ENCODE measurements around the gene EFR3B.

The EFR3B gene

DNA sequence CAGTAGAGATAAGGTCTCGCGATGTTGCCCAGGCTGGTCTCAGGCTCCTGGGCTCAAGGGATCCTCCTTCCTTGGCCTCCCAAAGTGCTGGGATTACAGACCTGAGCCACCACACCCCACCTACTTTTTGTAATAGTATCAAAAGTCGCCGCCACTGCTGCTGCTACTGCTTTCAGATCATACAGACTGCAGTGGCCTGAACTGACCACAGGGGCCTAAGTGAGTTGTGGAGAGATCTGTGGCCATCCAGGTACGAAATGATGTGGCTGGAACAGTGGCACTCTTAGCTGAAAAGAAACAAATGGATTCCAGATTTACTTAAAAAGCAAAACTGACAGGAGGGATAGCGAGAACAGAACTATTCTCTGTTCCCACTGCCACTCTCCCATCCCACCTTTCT, 159.4 kb downstream of the EFR3B start:
- Histone ChIP-seq H3F3A (ENCODE audit: control insufficient read depth, insufficient read depth) (no peaks in the 10 kb centered on the region; the same call in 1 of the 2 replicates), H3K4me2 (ENCODE audit: low read length) (no peak overlapping the region), H3K4me3 (ENCODE audit: low read length) (no peak overlapping the region), H3K9me2 (replicated peaks; ENCODE audit: control insufficient read depth, low read length) (no peaks in the 10 kb centered on the region), H3K27ac (ENCODE audit: low read depth, low read length) (no peak overlapping the region), H3K79me2 (ENCODE audit: control insufficient read depth, low read length) (no peaks in the 10 kb centered on the region), H3K27me3 (ENCODE audit: control insufficient read depth, low read length) (peaks cover 56% of the 10 kb centered on the region), H3K9me3 (ENCODE audit: control insufficient read depth, insufficient read depth, low read length) (no peaks in the 10 kb centered on the region), H4K20me1 (ENCODE audit: control insufficient read depth, insufficient read depth, low read depth, low read length) (peaks cover 4% of the 10 kb centered on the region; the same call in 1 of the 2 replicates), H3K4me1 (ENCODE audit: control insufficient read depth, low read length) (peaks cover 25% of the 10 kb centered on the region), H3K36me3 (ENCODE audit: control insufficient read depth, low read length) (no peaks in the 10 kb centered on the region)
- TF ChIP-seq EZH2phosphoT487 (IDR thresholded peaks at IDR 0.05; ENCODE audit: borderline replicate concordance, low read length): no peak
- TF ChIP-seq, protein P1, sequence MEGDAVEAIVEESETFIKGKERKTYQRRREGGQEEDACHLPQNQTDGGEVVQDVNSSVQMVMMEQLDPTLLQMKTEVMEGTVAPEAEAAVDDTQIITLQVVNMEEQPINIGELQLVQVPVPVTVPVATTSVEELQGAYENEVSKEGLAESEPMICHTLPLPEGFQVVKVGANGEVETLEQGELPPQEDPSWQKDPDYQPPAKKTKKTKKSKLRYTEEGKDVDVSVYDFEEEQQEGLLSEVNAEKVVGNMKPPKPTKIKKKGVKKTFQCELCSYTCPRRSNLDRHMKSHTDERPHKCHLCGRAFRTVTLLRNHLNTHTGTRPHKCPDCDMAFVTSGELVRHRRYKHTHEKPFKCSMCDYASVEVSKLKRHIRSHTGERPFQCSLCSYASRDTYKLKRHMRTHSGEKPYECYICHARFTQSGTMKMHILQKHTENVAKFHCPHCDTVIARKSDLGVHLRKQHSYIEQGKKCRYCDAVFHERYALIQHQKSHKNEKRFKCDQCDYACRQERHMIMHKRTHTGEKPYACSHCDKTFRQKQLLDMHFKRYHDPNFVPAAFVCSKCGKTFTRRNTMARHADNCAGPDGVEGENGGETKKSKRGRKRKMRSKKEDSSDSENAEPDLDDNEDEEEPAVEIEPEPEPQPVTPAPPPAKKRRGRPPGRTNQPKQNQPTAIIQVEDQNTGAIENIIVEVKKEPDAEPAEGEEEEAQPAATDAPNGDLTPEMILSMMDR (IDR thresholded peaks at IDR 0.05; ENCODE audit: low read depth, low read length, poor library complexity, severe bottlenecking): no peak

- Histone ChIP-seq H3K27ac (ENCODE audit: low read depth, low read length) (no peak overlapping the region), H3K79me2 (ENCODE audit: control insufficient read depth, low read length) (no peaks in the 10 kb centered on the region), H3K4me1 (ENCODE audit: control insufficient read depth, low read length) (peaks cover 21% of the 10 kb centered on the region), H3K27me3 (ENCODE audit: control insufficient read depth, low read length) (peaks cover 56% of the 10 kb centered on the region), H3K4me3 (ENCODE audit: low read length) (no peak overlapping the region), H3F3A (ENCODE audit: control insufficient read depth, insufficient read depth) (no peaks in the 10 kb centered on the region; the same call in 1 of the 2 replicates), H3K9me3 (ENCODE audit: control insufficient read depth, insufficient read depth, low read length) (no peaks in the 10 kb centered on the region), H3K4me2 (ENCODE audit: low read length) (no peak overlapping the region), H3K36me3 (ENCODE audit: control insufficient read depth, low read length) (no peaks in the 10 kb centered on the region), H4K20me1 (ENCODE audit: control insufficient read depth, insufficient read depth, low read depth, low read length) (peaks cover 4% of the 10 kb centered on the region; the same call in 1 of the 2 replicates), H3K9me2 (replicated peaks; ENCODE audit: control insufficient read depth, low read length) (no peaks in the 10 kb centered on the region)
- TF ChIP-seq EZH2phosphoT487 (IDR thresholded peaks at IDR 0.05; ENCODE audit: borderline replicate concordance, low read length): no peak
- TF ChIP-seq, protein P1 (IDR thresholded peaks at IDR 0.05; ENCODE audit: low read depth, low read length, poor library complexity, severe bottlenecking): no peak
Measured at GRCh38 chr2:25201794-25202193, 159.9 kb downstream of the EFR3B start.

DNA sequence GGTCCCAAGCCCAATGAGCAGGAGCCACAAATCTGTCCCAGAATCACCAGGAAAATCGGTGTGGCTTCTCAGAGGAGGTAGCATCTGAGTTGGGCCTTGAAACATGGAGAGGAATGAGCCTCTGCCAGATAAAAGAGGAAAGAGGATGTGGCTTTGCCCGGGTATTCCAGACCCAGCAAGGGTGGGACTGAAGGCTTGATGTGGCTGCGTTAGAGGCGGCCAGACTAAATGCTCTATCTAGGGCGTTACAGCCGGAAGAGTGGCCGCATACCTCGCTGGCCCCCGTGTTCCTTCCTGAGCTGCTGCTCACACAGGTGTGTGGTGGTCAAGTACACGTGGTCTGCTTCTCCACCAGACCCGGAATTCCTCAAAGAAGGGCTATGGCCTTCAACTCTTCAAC, 160.4 kb downstream of the EFR3B start:
- Histone ChIP-seq H3K79me2 (ENCODE audit: control insufficient read depth, low read length) (no peaks in the 10 kb centered on the region), H3K4me3 (ENCODE audit: low read length) (no peak overlapping the region), H3K36me3 (ENCODE audit: control insufficient read depth, low read length) (no peaks in the 10 kb centered on the region), H3K9me3 (ENCODE audit: control insufficient read depth, insufficient read depth, low read length) (no peaks in the 10 kb centered on the region), H4K20me1 (ENCODE audit: control insufficient read depth, insufficient read depth, low read depth, low read length) (peaks cover 4% of the 10 kb centered on the region; the same call in 1 of the 2 replicates), H3F3A (ENCODE audit: control insufficient read depth, insufficient read depth) (no peaks in the 10 kb centered on the region; the same call in 1 of the 2 replicates), H3K27me3 (ENCODE audit: control insufficient read depth, low read length) (peaks cover 57% of the 10 kb centered on the region), H3K27ac (ENCODE audit: low read depth, low read length) (no peak overlapping the region), H3K4me2 (ENCODE audit: low read length) (no peak overlapping the region), H3K9me2 (replicated peaks; ENCODE audit: control insufficient read depth, low read length) (no peaks in the 10 kb centered on the region), H3K4me1 (ENCODE audit: control insufficient read depth, low read length) (peaks cover 24% of the 10 kb centered on the region)
- TF ChIP-seq, protein P1 (IDR thresholded peaks at IDR 0.05; ENCODE audit: low read depth, low read length, poor library complexity, severe bottlenecking): no peak
- no peak for TF ChIP-seq EZH2phosphoT487 (IDR thresholded peaks at IDR 0.05; ENCODE audit: borderline replicate concordance, low read length)
